ENCODE data around the gene CHST14.

DNA sequence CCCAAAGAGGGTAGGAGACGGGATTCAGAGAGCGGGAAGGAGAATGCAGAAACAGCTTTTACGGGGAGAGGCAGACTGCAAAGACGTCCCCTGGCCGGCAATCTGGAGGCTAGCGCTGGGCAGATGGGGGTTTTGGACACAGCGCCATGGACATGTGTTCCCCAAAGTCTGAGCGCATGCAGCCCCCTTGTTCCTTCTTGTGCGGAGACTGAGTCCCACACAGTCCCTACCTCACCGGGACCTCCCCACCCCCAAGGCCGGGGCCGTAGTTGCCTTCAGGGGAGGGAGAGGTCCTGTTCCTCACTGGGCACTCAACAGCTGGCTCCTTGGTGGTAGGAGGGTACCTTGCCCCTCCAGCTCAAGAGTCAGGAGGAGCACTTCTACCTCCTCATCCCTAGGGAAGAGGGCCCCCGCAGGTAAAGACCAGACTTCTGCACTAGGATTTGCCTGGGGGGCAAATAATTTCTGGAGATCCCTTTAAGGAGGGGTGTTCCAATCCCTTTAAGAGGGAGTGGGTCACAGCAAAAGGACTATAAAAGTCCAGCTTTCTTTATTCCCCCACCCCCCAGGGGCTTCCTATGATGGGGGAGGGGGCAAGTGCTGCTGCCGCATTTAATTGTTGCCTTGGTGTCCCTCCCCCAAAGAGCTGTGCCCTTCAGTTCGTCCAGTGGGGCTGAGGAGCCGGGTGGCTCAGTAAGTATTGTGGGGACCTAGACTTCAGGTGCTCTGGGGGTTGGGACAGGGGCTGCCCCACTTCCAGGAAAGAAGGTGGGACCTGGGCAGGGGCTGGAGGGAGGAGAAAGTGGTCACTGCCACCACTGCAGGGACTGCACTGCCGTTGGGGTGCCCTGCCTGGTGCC lies 33.7 kb upstream of the CHST14 start:
- no peak for TF ChIP-seq POLR2A (IDR thresholded peaks at IDR 0.05)
- no peak for TF ChIP-seq CTCF (IDR thresholded peaks at IDR 0.05)
